SK-N-SH (cell line): ENCODE measurements around the gene OR6V1.

Experiments
- CHD2 ChIP-seq: fragments of 150-350 bp; IDR thresholded peaks from 2 replicates; pipeline ENCODE4 v1.6.1; 2018; ENCODE audit warnings: low read length; ENCODE audit not compliant: partially characterized antibody
- CTCF ChIP-seq: fragments of 200-600 bp; sonication (generic); IDR thresholded peaks from 2 replicates; pipeline ENCODE4 v1.6.1; 2017; ENCODE audit warnings: antibody characterized with exemption, mild to moderate bottlenecking, moderate library complexity
- EP300 ChIP-seq, 2 experiments: IDR thresholded peaks; 2 replicates each; pipeline versions ENCODE4 v1.4.0 to v1.6.1; 2012; ENCODE audit warnings: borderline replicate concordance in 1 of 2, low read depth in 1 of 2, low read length in 1 of 2
- GABPA ChIP-seq: IDR thresholded peaks from 2 replicates; pipeline ENCODE4 v1.4.0; 2012; ENCODE audit warnings: low read depth, mild to moderate bottlenecking
- MAX ChIP-seq: IDR thresholded peaks from 2 replicates; pipeline ENCODE4 v1.4.0; 2012; ENCODE audit warnings: low read depth
- MXI1 ChIP-seq: IDR thresholded peaks from 2 replicates; pipeline ENCODE4 v1.6.1; 2012; ENCODE audit warnings: mild to moderate bottlenecking, low read depth, low read length, improper control_type of control experiment
- NFIC ChIP-seq: IDR thresholded peaks from 2 replicates; pipeline ENCODE4 v1.4.0; 2012; ENCODE audit warnings: borderline replicate concordance
- RAD21 ChIP-seq: IDR thresholded peaks from 2 replicates; pipeline ENCODE4 v1.6.1; 2012; ENCODE audit warnings: mild to moderate bottlenecking, low read length
- TAF1 ChIP-seq: IDR thresholded peaks from 2 replicates; pipeline ENCODE4 v1.6.1; 2012; ENCODE audit warnings: low read depth, mild to moderate bottlenecking, low read length, moderate library complexity, borderline replicate concordance
- TEAD4 ChIP-seq: IDR thresholded peaks from 2 replicates; pipeline ENCODE4 v1.4.0; 2012; ENCODE audit warnings: mild to moderate bottlenecking, borderline replicate concordance; ENCODE audit not compliant: insufficient read depth
- YY1 ChIP-seq: IDR thresholded peaks from 2 replicates; pipeline ENCODE4 v1.4.0; 2012; ENCODE audit warnings: low read depth, mild to moderate bottlenecking

GRCh38 chr7:143069912-143070500 is 17.9 kb downstream of the OR6V1 start:
- TF ChIP-seq CTCF (no peak), MXI1 (no peak), TEAD4 (no peak), CHD2 (no peak), YY1 (no peak), GABPA (no peak), TAF1 (no peak), RAD21 (no peak), EP300 (IDR thresholded peaks at IDR 0.05; ENCODE audit: borderline replicate concordance in 1 of 2, low read depth in 1 of 2, low read length in 1 of 2) (no peak), MAX (no peak), NFIC (no peak)
